Measurements from ENCODE around the gene ELK4. TPM values are rescaled to one million over a fixed set of nuclear protein-coding genes. Genes with fewer than 3 reads are reported as not detected.

The ELK4 gene
- total and polyA plus RNA-seq, 2 donors (not counting 3 experiments of a cell fraction or from before 2014, with no cell fraction given) = 8.7 to 107 TPM

DNA sequence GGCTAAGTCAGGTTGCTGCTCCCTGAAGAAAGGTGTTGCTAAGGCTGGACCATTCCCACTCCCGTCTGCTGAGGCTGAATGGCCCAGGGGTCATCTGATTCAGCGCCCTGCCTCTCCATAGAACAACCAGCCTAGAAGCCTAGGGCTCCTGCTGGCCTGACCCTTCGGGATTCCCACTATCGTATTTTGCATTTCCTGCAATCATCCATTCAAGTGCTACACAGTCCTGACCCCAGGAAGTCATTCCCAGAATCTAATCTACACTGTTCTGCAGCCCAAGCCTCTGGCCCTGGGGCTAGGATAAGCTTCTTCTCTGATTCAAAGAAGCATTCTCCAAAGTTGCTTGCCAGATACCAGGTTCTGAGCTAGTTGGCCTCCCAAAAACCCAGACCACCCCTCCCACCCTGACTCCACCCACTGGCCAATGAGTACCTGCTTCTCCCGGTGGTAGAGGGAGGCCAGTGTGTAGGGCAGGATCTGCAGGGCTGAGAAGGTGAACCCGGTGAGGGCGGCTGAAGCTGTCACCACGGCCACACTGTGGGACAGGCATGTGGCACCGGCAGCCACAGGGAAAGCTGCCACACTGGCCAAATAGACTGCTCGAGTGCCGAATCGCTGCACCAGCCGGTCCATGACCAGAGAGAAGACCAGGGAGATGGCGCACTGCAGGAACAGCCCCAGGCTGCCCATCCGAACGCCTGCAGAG, 29.8 kb upstream of the ELK4 start:
- DNase-seq (ENCODE audit: low read depth, low spot score) (no peak), FAIRE-seq (peak; percentile 83)
- TF ChIP-seq MAX (IDR thresholded peaks at IDR 0.05; ENCODE audit: insufficient read depth, insufficient read length) (no peak), POLR2AphosphoS5 (IDR thresholded peaks at IDR 0.05; ENCODE audit: insufficient read depth, low read depth, low read length) (no peak), GATA2 (IDR thresholded peaks at IDR 0.05; ENCODE audit: insufficient read depth, insufficient read length, low read depth, low read length) (peak; percentile 58), POLR2A (IDR thresholded peaks at IDR 0.05; ENCODE audit: low read depth, low read length) (no peak), JUN (IDR thresholded peaks at IDR 0.05; ENCODE audit: borderline replicate concordance, insufficient read depth, insufficient read length, low read depth) (no peak)
- TF ChIP-seq, protein P1, sequence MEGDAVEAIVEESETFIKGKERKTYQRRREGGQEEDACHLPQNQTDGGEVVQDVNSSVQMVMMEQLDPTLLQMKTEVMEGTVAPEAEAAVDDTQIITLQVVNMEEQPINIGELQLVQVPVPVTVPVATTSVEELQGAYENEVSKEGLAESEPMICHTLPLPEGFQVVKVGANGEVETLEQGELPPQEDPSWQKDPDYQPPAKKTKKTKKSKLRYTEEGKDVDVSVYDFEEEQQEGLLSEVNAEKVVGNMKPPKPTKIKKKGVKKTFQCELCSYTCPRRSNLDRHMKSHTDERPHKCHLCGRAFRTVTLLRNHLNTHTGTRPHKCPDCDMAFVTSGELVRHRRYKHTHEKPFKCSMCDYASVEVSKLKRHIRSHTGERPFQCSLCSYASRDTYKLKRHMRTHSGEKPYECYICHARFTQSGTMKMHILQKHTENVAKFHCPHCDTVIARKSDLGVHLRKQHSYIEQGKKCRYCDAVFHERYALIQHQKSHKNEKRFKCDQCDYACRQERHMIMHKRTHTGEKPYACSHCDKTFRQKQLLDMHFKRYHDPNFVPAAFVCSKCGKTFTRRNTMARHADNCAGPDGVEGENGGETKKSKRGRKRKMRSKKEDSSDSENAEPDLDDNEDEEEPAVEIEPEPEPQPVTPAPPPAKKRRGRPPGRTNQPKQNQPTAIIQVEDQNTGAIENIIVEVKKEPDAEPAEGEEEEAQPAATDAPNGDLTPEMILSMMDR (IDR thresholded peaks at IDR 0.05; ENCODE audit: extremely low read depth in 1 of 2, insufficient read depth in 1 of 2, low read depth in 1 of 2, low read length in 2 of 2) = no peak
- Histone ChIP-seq H3K4me2 (ENCODE audit: insufficient read depth, low read length) (no peak overlapping the region), H2AFZ (ENCODE audit: low read depth, low read length) (no peak overlapping the region), H3K36me3 (ENCODE audit: control insufficient read depth in 2 of 2, extremely low read depth in 1 of 2, insufficient read depth in 2 of 2, low read length in 2 of 2) (peaks cover 2 to 5% of the 10 kb centered on the region in 2 experiments), H3K9me1 (replicated peaks; ENCODE audit: control insufficient read depth, extremely low read depth, insufficient read depth, low read length) (no peaks in the 10 kb centered on the region), H3K27ac (ENCODE audit: insufficient read depth, low read depth, low read length) (no peak overlapping the region), H3K4me1 (ENCODE audit: control insufficient read depth, extremely low read depth, insufficient read depth, low read length) (peaks cover 35% of the 10 kb centered on the region), H3K9ac (replicated peaks; ENCODE audit: extremely low read depth, insufficient read depth, low read length) (no peak overlapping the region), H3K27me3 (ENCODE audit: control insufficient read depth in 2 of 2, insufficient read depth in 2 of 2, low read length in 2 of 2) (no peaks in the 10 kb centered on the region), H3K79me2 (ENCODE audit: control insufficient read depth, insufficient read depth, low read length) (peaks cover 2% of the 10 kb centered on the region), H3K4me3 (replicated peaks in 1 of 3; ENCODE audit: insufficient read depth in 1 of 3, low read depth in 1 of 3, low read length in 3 of 3) (no peak overlapping the region), H4K20me1 (replicated peaks; ENCODE audit: control insufficient read depth, extremely low read depth, insufficient read depth, low read length) (no peaks in the 10 kb centered on the region), H3K9me3 (replicated peaks; ENCODE audit: control insufficient read depth, insufficient read depth, low read length) (no peaks in the 10 kb centered on the region)
- dilution Hi-C loops (cut with MboI; ENCODE audit: extremely low pct_ligation_motif_present, low sequenced_read_pairs) = no loop called here
- POLR2A ChIA-PET = no interaction called here
- CTCF ChIA-PET = interaction anchor here (0.9 to 17.5 kb wide), 11 partner anchors 8 to 316 kb away, joined by 3 to 908 read pairs (median 4); no protein-coding TSS in a partner anchor
- intact Hi-C loops (cut with micrococcal nuclease) = loop anchor here (2.0 kb wide), 1 partner anchor 17 kb away; no protein-coding TSS in a partner anchor
- no TSS peak for BruUV-seq (replicated peaks)
